GM23248 (cell line): ENCODE results near the gene XYLT2.

ENCODE experiments used
- EZH2 ChIP-seq: fragments of 200-600 bp; sonication (generic); IDR thresholded peaks from 2 replicates; pipeline ENCODE4 v1.6.1; 2018; ENCODE audit warnings: antibody characterized with exemption, mild to moderate bottlenecking; ENCODE audit not compliant: insufficient read depth, poor library complexity, severe bottlenecking
- EZH2phosphoT487 ChIP-seq: fragments of 200-600 bp; sonication (generic); IDR thresholded peaks from 2 replicates; pipeline ENCODE4 v1.6.1; 2018; ENCODE audit warnings: antibody characterized with exemption, moderate library complexity, mild to moderate bottlenecking, low read depth; ENCODE audit not compliant: insufficient read depth

DNA sequence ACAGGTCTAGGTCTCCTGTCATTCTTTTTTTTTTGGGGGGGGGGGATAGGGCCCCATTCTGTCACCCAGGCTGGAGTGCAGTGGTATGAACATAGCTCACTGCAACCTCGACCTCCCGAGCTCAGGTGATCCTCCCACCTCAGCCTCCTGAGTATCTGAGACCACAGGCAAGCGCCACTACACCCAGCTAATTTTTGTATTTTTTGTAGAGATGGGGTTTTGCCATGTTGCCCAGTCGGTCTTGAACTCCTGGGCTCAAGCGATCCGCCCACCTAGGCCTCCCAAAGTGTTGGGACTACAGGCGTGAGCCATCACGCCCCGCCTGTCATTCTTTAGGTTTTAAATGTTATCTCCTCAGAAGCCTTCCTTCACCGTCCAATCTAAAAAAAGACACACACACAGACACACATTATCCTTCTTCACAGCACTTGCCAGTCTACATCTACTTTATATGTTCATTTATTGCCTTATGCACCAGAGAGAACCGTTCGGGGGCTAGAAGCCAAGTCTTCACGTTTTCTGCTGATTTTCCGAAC is 26.4 kb downstream of the XYLT2 start:
- no peak for TF ChIP-seq EZH2
- TF ChIP-seq EZH2phosphoT487, result no peak
